Measurements from ENCODE around the gene OXCT2.
"Not testable (repeated sequence)": the region's sequence is repeated elsewhere in the genome, so short reads cannot be mapped to it uniquely, and the experiment has no call there.

Gene OXCT2

DNA sequence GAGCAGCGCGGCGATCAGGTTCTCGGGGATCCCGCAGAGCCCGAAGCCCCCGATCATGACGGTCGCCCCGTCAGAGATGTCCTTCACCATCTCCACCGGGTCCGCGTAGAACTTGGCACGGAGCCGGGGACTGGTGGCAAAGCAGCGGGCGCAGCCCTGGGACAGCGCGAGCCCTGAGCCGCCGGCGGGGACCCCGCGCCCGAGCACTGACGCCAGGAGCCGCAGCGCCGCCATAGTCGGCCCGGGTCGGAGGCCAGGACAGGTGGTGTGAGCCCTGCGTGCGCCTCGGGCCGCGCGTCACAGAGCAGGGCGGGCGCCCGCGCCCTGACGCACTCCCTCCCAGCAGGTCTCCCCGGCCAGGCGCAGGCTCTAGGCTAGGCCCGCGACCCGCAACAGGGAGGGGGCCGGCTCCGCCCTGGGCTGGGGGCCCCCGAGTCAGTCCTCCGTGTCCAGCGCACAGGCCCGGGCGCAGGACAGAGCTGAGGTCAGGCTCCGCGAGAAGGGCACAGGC is at the start of gene OXCT2:
TSS of gene OXCT2 (minus strand) at position 327 of the 511 bp plus-strand sequence. CDS start at position 234, 93 bp downstream.
- not testable (repeated sequence) for H3K27ac ChIP-seq (ENCODE audit: low read depth, low read length); H3K4me3 ChIP-seq (ENCODE audit: low read length); H3K36me3 ChIP-seq (ENCODE audit: control insufficient read depth, insufficient read depth, low read length); H3K4me1 ChIP-seq (ENCODE audit: control insufficient read depth, insufficient read depth, low read length); H3K27me3 ChIP-seq (ENCODE audit: control insufficient read depth, insufficient read depth, low read length); H3K9ac ChIP-seq (ENCODE audit: low read length)

DNA sequence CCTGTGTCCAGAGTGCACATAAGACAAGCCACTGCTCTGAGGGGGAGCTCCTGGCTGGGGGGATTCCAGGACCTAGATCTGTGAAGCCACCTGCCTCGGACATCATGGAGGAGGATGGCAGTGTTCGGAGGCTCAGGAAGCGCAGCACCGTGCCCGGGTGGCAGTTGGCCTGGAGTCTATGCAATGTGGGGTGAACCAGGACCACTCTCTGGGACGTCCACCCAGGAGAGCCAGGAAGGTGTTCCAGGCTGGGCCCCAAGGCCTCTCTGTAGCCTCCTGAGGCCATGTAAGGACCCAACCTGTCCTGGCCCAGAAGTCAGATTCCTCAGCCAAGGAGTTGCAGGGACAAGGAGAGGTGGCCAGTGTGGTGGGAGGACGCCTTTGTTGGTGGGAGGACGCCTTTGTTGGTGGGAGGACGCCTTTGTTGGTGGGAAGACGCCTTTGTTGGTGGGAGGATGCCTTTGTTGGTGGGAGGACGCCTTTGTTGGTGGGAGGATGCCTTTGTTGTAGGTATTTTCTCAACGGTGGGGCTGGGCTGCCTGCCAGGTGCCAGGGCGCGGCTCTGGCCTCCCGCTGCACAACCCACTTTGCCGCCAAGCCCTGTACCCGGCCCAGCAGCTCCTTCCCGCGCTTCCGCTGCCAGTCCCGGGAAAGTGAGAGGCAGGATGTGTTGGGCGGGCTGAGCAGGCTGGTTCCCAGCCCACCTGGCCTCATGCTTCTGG is 48.1 kb upstream of the OXCT2 start:
- Histone ChIP-seq H3K27me3 (ENCODE audit: control insufficient read depth, insufficient read depth, low read length) (peaks cover 3% of the 10 kb centered on the region), H3K27ac (ENCODE audit: low read depth, low read length) (no peak overlapping the region), H3K36me3 (ENCODE audit: control insufficient read depth, insufficient read depth, low read length) (no peaks in the 10 kb centered on the region), H3K4me3 (ENCODE audit: low read length) (no peak overlapping the region), H3K9ac (ENCODE audit: low read length) (no peak overlapping the region), H3K4me1 (ENCODE audit: control insufficient read depth, insufficient read depth, low read length) (no peaks in the 10 kb centered on the region)

DNA sequence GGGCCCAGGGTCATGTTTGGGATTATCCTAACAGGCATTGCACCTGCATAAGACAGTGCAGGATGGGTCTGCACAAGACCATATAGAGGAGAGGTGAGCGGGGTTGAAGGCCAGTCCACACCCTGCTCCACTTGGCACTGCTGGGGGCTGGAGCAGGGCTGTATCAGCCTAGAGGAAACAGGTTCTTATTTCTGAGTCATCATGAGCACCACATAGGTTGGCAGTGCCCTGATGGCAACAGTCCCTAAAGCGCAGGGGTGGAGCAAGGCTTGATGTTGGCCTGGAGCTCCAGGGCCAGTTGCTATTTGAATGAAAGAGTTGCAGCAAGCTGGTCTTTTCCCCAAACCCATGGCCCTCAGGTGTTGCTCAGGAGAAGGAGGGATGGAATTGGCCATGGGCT is 47.3 kb upstream of the OXCT2 start:
- H3K4me1 ChIP-seq (ENCODE audit: control insufficient read depth, insufficient read depth, low read length), result no peaks in the 10 kb centered on the region
- H3K9ac ChIP-seq (ENCODE audit: low read length), result no peak overlapping the region
- no peaks in the 10 kb centered on the region for H3K36me3 ChIP-seq (ENCODE audit: control insufficient read depth, insufficient read depth, low read length)
- no peak overlapping the region for H3K27ac ChIP-seq (ENCODE audit: low read depth, low read length)
- H3K27me3 ChIP-seq (ENCODE audit: control insufficient read depth, insufficient read depth, low read length), result peaks cover 3% of the 10 kb centered on the region
- H3K4me3 ChIP-seq (ENCODE audit: low read length), result no peak overlapping the region

DNA sequence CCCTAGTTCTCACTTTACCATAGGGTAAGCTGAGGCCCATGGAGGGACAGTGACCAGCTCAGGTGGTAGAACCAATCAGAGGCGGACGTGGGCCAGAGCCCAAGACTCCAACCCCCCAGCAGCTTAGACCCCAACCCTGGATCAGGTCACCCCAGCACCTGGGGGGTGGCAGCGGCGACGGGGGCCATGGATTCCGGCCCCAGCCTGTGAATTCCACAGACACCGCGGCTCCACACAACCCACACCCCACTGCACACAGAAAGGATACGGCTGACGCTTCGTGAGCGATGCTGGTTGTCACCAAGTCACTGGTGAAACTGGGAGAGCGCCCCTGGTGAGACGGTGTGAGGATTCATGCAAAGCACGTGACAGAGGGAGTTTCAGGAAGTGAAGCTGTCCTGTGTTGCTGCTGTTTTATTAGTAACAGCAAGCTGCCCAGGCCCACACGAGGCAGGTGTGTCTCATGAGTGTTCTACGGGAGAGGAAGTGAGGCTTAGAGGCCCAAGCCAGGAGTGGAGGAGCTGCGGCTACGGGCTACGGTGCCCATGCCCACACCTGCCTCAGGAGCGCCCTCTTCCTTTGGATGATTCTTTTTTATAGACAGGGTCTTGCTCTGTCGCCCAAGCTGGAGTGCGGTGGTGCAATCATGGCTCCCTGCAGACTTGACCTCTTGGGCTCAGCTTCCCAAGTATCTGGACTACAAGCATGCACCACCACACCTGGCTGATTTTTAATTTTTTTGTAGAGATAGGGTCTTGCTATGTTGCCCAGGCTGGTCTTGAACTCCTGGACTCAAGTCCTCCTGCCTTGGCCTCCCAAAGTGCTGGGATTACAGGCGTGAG is 46.2 kb upstream of the OXCT2 start:
- not testable (repeated sequence) for H3K27ac ChIP-seq (ENCODE audit: low read depth, low read length)

DNA sequence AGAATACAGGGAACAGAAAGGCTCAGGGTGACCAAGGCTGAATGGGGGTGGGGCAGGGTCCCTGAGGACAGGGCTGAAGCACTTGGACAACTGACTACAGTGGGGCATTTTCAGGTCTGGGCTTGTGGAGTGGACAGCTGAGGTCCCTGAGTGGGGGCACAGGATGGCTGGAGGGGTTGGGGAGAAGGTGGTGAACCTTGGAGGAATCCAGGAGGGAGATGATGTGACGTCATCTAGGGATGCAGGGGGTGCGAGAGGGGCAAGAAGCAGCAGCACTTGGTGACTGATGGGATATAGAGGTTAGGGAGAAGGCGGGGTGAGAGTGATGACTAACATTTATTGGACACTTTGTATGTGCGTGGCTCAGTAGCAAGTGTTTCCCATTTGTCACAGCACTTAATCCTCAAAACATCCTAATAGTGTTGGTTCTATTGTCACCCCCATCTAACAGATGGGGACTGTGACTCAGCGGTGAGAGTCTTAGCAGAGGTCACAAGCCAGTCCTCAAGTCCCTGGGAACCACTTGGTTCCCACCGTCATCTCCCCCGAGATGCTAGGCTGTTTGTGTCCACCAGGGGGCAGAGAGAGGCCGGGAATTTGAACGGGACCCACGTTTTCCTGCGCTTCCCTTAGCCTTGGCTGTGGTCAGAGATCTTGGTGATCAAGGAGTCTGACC is 45.4 kb upstream of the OXCT2 start:
- Histone ChIP-seq H3K27me3 (ENCODE audit: control insufficient read depth, insufficient read depth, low read length) (peaks cover 3% of the 10 kb centered on the region), H3K4me1 (ENCODE audit: control insufficient read depth, insufficient read depth, low read length) (no peaks in the 10 kb centered on the region), H3K9ac (ENCODE audit: low read length) (no peak overlapping the region), H3K36me3 (ENCODE audit: control insufficient read depth, insufficient read depth, low read length) (no peaks in the 10 kb centered on the region), H3K4me3 (ENCODE audit: low read length) (peak overlapping the region; percentile 32), H3K27ac (ENCODE audit: low read depth, low read length) (no peak overlapping the region)

More for the DNA sequence above, 46.2 kb upstream of the OXCT2 start:
- not testable (repeated sequence) for H3K4me1 ChIP-seq (ENCODE audit: control insufficient read depth, insufficient read depth, low read length); H3K36me3 ChIP-seq (ENCODE audit: control insufficient read depth, insufficient read depth, low read length); H3K9ac ChIP-seq (ENCODE audit: low read length); H3K27me3 ChIP-seq (ENCODE audit: control insufficient read depth, insufficient read depth, low read length)
- H3K4me3 ChIP-seq (ENCODE audit: low read length), result peak overlapping the region; percentile 32

DNA sequence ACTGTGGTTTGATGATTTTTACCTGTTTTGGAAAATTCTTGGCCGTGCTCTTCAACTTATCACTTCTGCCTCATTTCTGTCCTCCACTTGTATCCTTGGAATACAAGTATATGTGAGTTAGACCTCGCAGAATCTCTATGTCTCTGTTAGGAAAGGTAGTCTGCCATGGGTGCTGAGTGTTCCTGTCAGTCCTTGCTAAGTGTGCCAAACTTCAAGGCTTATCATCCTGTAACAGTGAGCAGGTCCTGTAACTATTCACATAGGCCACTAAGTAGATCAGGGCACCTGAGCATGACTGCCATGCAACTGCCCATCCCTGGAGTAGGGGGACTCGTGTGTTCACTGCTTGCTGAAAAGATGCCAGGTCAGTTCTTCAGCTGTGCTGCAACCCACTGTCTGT is 41.8 kb upstream of the OXCT2 start:
- H3K4me3 ChIP-seq (ENCODE audit: low read length), result no peak overlapping the region
- H3K9ac ChIP-seq (ENCODE audit: low read length), result no peak overlapping the region
- no peaks in the 10 kb centered on the region for H3K4me1 ChIP-seq (ENCODE audit: control insufficient read depth, insufficient read depth, low read length)
- H3K27ac ChIP-seq (ENCODE audit: low read depth, low read length), result no peak overlapping the region
- peaks cover 3% of the 10 kb centered on the region for H3K27me3 ChIP-seq (ENCODE audit: control insufficient read depth, insufficient read depth, low read length)
- no peaks in the 10 kb centered on the region for H3K36me3 ChIP-seq (ENCODE audit: control insufficient read depth, insufficient read depth, low read length)

DNA sequence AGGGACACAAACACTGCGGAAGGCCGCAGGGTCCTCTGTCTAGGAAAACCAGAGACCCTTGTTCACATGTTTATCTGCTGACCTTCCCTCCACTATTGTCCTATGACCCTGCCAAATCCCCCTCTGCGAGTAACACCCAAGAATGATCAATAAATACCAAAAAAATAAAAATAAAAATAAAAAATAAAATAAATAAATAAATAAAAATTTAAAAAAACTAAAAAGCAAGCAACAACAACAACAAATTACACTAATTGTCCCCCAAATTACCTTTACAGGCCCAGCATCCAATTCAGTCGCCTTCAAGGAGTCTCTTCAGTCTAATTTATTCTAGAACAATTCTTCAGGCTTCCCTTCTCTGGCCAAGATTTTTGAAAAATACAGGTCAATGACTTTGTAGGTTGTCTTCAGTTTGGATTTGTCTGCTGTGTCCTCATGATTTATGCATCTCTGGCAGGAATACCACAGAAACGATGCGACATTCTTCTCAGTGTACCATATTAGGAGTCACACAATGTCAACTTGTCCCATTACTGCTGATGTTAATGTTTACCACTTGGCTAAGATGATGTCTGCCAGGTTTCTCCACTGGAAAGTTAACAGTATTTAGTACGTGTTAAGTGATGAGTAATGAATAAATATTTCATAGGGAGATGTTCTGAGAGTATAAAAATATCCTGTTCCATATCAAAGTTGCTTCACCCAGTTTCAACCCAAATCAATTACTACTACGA is 37.8 kb upstream of the OXCT2 start:
- no peak overlapping the region for H3K27ac ChIP-seq (ENCODE audit: low read depth, low read length)

DNA sequence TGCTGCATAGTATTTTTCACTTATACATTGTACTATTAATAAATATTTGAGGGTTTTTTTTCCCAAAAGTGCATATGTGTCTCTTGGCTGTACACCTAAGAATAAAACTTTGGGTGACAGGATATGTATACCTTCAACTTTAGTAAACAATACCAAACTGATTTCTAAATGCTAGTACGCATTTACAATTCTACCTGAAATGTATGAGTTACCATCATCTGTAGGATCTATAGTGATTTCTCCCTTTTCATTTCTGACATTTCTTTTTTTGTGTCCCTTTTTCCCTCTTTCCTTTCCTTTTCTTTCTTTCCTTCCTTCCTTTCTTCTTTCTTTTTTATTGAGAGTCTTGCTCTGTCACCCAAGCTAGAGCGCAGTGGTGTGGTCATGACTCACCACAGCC is 34.2 kb upstream of the OXCT2 start:
- Histone ChIP-seq H3K4me3 (ENCODE audit: low read length) (no peak overlapping the region), H3K27ac (ENCODE audit: low read depth, low read length) (no peak overlapping the region), H3K27me3 (ENCODE audit: control insufficient read depth, insufficient read depth, low read length) (no peaks in the 10 kb centered on the region), H3K9ac (ENCODE audit: low read length) (no peak overlapping the region), H3K36me3 (ENCODE audit: control insufficient read depth, insufficient read depth, low read length) (no peaks in the 10 kb centered on the region), H3K4me1 (ENCODE audit: control insufficient read depth, insufficient read depth, low read length) (no peaks in the 10 kb centered on the region)

More for the DNA sequence above, 37.8 kb upstream of the OXCT2 start:
- no peak overlapping the region for H3K9ac ChIP-seq (ENCODE audit: low read length)
- no peaks in the 10 kb centered on the region for H3K4me1 ChIP-seq (ENCODE audit: control insufficient read depth, insufficient read depth, low read length)
- H3K27me3 ChIP-seq (ENCODE audit: control insufficient read depth, insufficient read depth, low read length), result no peaks in the 10 kb centered on the region
- no peak overlapping the region for H3K4me3 ChIP-seq (ENCODE audit: low read length)
- no peaks in the 10 kb centered on the region for H3K36me3 ChIP-seq (ENCODE audit: control insufficient read depth, insufficient read depth, low read length)

DNA sequence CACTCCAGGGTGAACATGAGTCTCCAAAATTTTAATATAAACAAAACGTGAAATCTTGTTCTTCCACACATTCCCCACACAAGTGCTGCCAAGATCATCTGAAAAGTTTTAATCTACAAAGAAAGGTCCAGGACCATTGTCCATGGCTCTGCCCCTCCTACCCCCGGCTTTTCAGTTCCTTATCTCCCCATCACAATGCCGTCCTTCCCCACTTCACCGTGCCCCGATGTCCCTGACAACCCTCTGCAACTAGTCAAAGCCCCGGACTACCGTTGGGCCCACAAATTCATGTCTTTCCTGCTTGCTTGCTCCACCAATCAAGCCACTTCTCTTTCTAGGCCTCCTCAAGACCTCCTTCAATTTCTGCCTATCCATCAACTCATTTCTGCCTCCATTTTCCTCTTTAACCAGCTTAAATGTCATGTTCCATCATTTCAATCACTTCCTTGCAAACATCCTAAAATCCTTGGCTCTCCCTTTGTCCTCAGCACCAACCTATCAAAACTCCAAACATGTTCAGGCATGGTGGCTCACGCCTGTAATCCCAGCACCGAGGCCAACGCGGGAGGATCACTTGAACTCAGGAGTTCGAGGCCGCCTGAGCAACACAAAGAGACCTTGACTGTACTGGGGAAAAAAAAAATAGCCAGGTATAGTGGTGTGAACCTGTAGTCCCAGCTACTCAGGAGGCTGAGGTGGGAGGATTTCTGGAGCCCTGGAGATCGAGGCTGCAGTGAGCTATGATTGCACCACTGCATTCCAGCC is 31.5 kb upstream of the OXCT2 start:
- Histone ChIP-seq H3K9ac (ENCODE audit: low read length) (no peak overlapping the region), H3K4me1 (ENCODE audit: control insufficient read depth, insufficient read depth, low read length) (no peaks in the 10 kb centered on the region), H3K4me3 (ENCODE audit: low read length) (no peak overlapping the region), H3K27me3 (ENCODE audit: control insufficient read depth, insufficient read depth, low read length) (no peaks in the 10 kb centered on the region), H3K27ac (ENCODE audit: low read depth, low read length) (no peak overlapping the region), H3K36me3 (ENCODE audit: control insufficient read depth, insufficient read depth, low read length) (no peaks in the 10 kb centered on the region)

DNA sequence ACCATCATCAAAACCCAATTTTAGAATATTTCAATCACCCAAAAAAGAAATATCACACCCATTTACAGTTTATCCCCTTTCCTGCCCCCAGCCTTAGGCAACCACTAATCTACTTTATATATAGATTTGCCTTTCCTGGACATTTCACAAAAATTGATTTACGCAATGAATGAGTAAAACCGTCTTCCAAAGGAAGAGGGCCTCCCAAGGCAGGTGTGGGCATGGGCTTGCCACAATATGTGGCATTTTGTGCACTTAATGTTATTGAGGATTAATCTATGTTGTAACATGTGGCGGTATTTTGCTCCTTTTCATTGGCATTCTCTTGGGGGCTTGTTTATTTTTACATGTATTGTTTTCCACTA is 29.3 kb upstream of the OXCT2 start:
- Histone ChIP-seq H3K4me1 (ENCODE audit: control insufficient read depth, insufficient read depth, low read length) (no peaks in the 10 kb centered on the region), H3K27me3 (ENCODE audit: control insufficient read depth, insufficient read depth, low read length) (no peaks in the 10 kb centered on the region), H3K27ac (ENCODE audit: low read depth, low read length) (no peak overlapping the region), H3K9ac (ENCODE audit: low read length) (no peak overlapping the region), H3K36me3 (ENCODE audit: control insufficient read depth, insufficient read depth, low read length) (no peaks in the 10 kb centered on the region), H3K4me3 (ENCODE audit: low read length) (no peak overlapping the region)

DNA sequence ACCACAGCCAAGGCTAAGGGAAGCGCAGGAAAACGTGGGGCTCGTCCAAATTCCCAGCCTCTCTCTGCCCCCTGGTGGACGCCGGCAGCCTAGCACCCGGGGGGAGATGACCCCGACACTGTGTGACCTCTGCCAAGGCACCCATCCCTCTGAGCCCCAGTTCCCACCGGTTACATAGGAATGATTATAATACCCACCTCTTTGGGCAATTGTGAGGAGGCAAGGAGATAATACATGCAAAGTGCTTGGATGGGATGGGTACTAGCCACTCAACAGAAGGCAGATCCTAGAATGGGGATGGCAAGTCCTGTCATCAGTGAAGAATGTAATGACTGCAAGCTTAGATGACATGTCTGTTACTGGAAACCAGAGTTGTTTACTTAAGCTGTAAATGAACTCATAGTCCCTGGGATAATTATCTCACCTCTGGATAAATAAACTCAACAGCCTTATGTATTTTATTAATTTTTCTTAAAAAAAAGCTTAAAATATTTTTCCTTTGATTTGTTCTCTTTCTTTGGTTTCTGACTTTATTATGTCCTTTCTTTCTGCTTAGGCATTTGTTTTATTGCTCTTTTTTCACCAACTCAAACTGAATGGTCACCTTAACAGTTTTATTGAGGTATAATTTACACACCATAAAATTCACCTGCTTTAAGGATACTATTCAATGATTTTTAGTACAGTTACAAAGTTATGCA is 28.8 kb upstream of the OXCT2 start:
- Histone ChIP-seq H3K36me3 (ENCODE audit: control insufficient read depth, insufficient read depth, low read length) (no peaks in the 10 kb centered on the region), H3K9ac (ENCODE audit: low read length) (no peak overlapping the region), H3K27me3 (ENCODE audit: control insufficient read depth, insufficient read depth, low read length) (no peaks in the 10 kb centered on the region), H3K27ac (ENCODE audit: low read depth, low read length) (no peak overlapping the region), H3K4me1 (ENCODE audit: control insufficient read depth, insufficient read depth, low read length) (no peaks in the 10 kb centered on the region), H3K4me3 (ENCODE audit: low read length) (no peak overlapping the region)

Data from rectal smooth muscle tissue (tissue), 1 donor.